Lower lobe of right lung (tissue), 2 donors: Measurements from ENCODE around the gene TNFRSF19. TPM values are rescaled to one million over a fixed set of nuclear protein-coding genes. Genes with fewer than 3 reads are reported as not detected.
A peak's percentile ranks its signal among the peaks of the same experiment; 100 is the strongest.

Source experiments
- ATAC-seq, 2 donors: fragments of 200-7000 bp; cut with Tn5 transposase; one replicate each; pipeline ENCODE4 v1.9.1; 2020 to 2022; ENCODE audit warnings: mild to moderate bottlenecking in 2 of 2, moderate library complexity in 2 of 2
- DNase-seq: peaks from one replicate; pipeline ENCODE4 v3.0.0-alpha.2; 2020
- H3K27ac ChIP-seq: fragments of 200-600 bp; one replicate; pipeline ENCODE4 v1.8.0; 2022
- H3K27me3 ChIP-seq: fragments of 200-600 bp; one replicate; pipeline ENCODE4 v1.8.0; 2022; ENCODE audit warnings: low read depth
- H3K36me3 ChIP-seq: fragments of 200-600 bp; one replicate; pipeline ENCODE4 v1.8.0; 2022; ENCODE audit warnings: mild to moderate bottlenecking
- H3K4me1 ChIP-seq: fragments of 200-600 bp; one replicate; pipeline ENCODE4 v1.8.0; 2022
- H3K4me3 ChIP-seq: fragments of 200-600 bp; one replicate; pipeline ENCODE4 v1.8.0; 2022; ENCODE audit warnings: mild to moderate bottlenecking
- H3K9me3 ChIP-seq: fragments of 200-600 bp; one replicate; pipeline ENCODE4 v1.8.0; 2022
- intact Hi-C: fragments of 100-400 bp; cut with DNase I; formaldehyde crosslinking; loops from one replicate; pipeline ENCODE4 v1.11.0; 2022
- total RNA-seq: library from RNA; stranded (reverse); fragmentation: NEBNext Ultra II Directional; extraction: Animal tissue kit (Norgen Biotek cat#: 25700); gene quantifications from one replicate; pipeline ENCODE4 v1.2.1, GENCODE V29; 2021
- TF ChIP-seq, protein P1 (sequence below): fragments of 200-600 bp; IDR thresholded peaks from one replicate; pipeline ENCODE4 v1.8.0; 2022; ENCODE audit warnings: antibody characterized with exemption, mild to moderate bottlenecking
- donor health status: DM: no; HTN: yes; CAD: no; lungs with severe emphysema.

Gene TNFRSF19
- total RNA-seq, 1 donor from 2014 or later = 21.1 TPM

DNA sequence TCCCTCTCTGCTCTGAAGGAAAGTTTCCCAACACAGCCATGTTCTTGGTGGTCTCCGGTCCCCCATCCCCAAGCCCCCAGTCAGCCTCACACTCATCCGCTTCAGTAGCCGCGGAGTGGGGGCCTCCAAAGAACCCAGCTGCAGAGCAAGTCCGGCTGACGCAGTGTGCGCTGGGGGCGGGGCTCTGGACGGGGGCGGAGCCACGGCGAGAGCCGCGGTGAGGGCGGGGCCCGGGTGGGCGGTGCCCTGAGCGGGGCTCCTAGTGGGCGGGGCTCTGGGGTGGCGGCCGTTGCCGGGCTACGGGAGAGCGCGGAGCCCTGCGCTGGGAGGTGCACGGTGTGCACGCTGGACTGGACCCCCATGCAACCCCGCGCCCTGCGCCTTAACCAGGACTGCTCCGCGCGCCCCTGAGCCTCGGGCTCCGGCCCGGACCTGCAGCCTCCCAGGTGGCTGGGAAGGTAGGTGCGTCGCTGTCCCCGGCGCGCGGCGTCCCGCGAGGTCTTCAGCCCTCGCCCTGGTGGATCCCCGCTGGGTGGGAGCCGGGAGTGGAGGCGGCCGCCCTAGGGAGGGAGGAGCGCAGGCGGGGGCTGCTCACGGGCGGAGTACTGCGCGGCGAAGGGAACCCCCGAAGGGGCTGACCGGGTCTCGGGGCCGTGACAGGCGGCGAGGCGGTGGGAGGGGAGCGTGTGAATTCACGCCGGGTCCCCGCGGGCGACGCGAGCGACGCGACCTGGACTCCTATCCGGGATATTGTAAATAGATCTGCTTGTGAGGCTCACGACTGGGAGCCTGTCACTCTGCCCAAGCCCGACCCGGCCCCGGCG, 9.1 kb downstream of the TNFRSF19 start:
- Histone ChIP-seq H3K27me3 (no peaks in the 10 kb centered on the region), H3K27ac (peak overlapping the region; percentile 90), H3K36me3 (no peaks in the 10 kb centered on the region), H3K9me3 (no peaks in the 10 kb centered on the region), H3K4me3 (peak overlapping the region; percentile 92), H3K4me1 (peaks cover 5% of the 10 kb centered on the region)
- DNase-seq (peak; percentile 94), ATAC-seq (peak; percentile 100)
- TF ChIP-seq, protein P1, sequence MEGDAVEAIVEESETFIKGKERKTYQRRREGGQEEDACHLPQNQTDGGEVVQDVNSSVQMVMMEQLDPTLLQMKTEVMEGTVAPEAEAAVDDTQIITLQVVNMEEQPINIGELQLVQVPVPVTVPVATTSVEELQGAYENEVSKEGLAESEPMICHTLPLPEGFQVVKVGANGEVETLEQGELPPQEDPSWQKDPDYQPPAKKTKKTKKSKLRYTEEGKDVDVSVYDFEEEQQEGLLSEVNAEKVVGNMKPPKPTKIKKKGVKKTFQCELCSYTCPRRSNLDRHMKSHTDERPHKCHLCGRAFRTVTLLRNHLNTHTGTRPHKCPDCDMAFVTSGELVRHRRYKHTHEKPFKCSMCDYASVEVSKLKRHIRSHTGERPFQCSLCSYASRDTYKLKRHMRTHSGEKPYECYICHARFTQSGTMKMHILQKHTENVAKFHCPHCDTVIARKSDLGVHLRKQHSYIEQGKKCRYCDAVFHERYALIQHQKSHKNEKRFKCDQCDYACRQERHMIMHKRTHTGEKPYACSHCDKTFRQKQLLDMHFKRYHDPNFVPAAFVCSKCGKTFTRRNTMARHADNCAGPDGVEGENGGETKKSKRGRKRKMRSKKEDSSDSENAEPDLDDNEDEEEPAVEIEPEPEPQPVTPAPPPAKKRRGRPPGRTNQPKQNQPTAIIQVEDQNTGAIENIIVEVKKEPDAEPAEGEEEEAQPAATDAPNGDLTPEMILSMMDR = no peak
- intact Hi-C loops = no loop called here

GRCh38 chr13:23579896-23580683, 9.9 kb downstream of the TNFRSF19 start:
- Histone ChIP-seq H3K36me3 (no peaks in the 10 kb centered on the region), H3K4me1 (peaks cover 5% of the 10 kb centered on the region), H3K4me3 (peak overlapping the region; percentile 92), H3K27me3 (no peaks in the 10 kb centered on the region), H3K9me3 (no peaks in the 10 kb centered on the region), H3K27ac (peak overlapping the region; percentile 90)
- no peak for DNase-seq
- TF ChIP-seq, protein P1 = no peak
- ATAC-seq = no peak
- intact Hi-C loops = no loop called here

DNA sequence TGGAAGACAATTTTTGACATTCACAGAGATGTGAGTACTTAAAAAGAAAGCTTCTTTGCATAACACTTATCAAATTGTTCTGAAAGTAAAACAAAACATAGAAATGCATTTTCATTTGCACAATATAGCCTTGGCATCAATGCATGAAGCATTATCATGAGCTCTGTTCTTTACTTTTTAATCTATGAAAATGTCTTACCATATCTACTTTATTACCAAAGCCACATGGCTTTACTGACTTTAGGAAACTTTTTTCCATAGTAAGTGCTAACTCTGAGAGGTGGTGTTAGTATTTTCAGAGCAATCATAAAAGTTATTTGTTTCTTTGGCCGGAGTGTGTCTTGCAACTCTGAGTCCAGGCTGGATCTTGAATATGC, 10.5 kb downstream of the TNFRSF19 start:
- Histone ChIP-seq H3K4me3 (peak overlapping the region; percentile 92), H3K36me3 (no peaks in the 10 kb centered on the region), H3K27me3 (no peaks in the 10 kb centered on the region), H3K27ac (no peak overlapping the region), H3K4me1 (peaks cover 5% of the 10 kb centered on the region), H3K9me3 (no peaks in the 10 kb centered on the region)
- DNase-seq (no peak), ATAC-seq (no peak)
- intact Hi-C loops = no loop called here
- TF ChIP-seq, protein P1 = no peak

DNA sequence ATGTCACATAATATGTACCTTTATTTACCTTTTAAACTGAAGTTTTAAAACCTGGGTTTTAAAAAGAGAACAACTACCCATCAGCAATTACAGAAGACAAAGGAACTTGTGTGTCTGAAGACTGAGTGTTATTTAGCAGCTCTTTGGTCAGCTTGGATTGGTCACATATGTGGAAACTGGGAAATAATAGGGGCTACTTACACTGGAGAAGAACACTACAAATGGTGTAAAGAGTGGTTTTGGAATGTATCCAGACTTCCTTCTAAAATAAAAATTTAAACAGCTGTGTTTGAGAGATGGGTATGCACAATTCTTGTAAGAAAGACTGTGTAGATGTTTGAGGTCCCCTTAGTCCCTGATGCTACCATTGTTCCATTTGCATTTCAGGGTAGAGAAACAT, 13.3 kb downstream of the TNFRSF19 start:
- Histone ChIP-seq H3K4me3 (no peak overlapping the region), H3K27ac (no peak overlapping the region), H3K9me3 (no peaks in the 10 kb centered on the region), H3K4me1 (peaks cover 1% of the 10 kb centered on the region), H3K27me3 (no peaks in the 10 kb centered on the region), H3K36me3 (no peaks in the 10 kb centered on the region)
- ATAC-seq (no peak), DNase-seq (no peak)
- TF ChIP-seq, protein P1 = no peak
- intact Hi-C loops = no loop called here

DNA sequence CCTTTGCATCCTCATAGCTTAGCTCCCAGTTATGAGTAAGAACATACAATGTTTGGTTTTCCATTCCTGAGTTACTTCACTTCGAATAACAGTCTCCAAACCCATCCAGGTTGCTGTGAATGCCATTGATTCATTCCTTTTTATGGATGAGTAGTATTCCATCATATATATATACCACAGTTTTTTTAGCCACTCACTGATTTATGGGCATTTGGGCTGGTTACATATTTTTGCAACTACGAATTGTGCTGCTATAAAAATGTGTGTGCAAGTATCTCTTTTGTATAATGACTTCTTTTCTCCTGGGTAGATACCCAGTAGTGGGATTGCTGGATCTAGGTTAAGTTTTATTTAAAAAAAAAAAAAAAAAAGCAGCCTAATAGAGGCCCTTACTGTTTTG, 14.1 kb downstream of the TNFRSF19 start:
- Histone ChIP-seq H3K4me3 (no peak overlapping the region), H3K36me3 (no peaks in the 10 kb centered on the region), H3K27ac (no peak overlapping the region), H3K27me3 (no peaks in the 10 kb centered on the region), H3K9me3 (no peaks in the 10 kb centered on the region), H3K4me1 (no peaks in the 10 kb centered on the region)
- TF ChIP-seq, protein P1 = no peak
- no peak for DNase-seq
- intact Hi-C loops = no loop called here
- no peak for ATAC-seq
